Left hindlimb (tissue), 1 donor: ENCODE results near the gene EDN3.

Experiments used
- DNase-seq: peaks from one replicate; pipeline ENCODE4 v3.0.0-alpha.2; 2018

The EDN3 gene, protein sequence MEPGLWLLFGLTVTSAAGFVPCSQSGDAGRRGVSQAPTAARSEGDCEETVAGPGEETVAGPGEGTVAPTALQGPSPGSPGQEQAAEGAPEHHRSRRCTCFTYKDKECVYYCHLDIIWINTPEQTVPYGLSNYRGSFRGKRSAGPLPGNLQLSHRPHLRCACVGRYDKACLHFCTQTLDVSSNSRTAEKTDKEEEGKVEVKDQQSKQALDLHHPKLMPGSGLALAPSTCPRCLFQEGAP

DNA sequence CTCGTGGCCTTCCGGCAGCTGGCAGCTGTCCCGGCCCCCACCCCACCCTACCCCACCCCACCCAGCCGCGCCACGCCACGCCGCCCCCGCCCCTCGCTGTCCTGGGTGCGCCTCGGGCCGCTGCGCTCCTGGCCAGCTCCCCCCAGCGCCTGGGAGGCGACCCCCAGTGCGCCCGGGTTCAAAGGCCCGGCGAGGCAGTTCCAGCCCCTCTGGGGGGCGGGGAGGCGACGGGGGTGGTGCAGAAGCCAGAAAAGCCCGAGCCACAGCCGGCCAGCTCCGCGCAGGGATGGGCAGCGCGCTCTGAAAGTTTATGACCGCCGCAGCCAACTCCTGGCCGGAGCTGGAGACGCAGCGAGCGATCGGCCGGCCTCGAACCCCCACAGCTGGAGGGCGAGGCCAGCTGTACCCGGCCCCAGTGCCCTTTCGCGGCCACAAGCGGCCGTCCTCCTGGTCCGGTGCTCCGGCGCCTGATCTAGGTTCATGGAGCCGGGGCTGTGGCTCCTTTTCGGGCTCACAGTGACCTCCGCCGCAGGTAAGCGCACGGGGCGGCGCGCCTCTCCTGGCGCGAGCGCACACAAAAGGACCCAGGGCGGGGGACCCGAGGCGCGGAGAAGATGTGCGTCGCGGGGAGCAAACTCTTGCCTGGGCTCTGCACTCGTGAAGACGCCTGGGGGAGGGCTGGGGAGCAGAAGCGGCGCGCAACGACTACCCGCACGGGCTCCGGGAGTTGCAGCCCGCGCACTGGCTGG is at the start of gene EDN3:
Gene EDN3 (plus strand): TSS at position 279 of the 749 bp plus-strand sequence. CDS start 202 bp downstream, at position 481.
- DNase-seq = peak; percentile 27

DNA sequence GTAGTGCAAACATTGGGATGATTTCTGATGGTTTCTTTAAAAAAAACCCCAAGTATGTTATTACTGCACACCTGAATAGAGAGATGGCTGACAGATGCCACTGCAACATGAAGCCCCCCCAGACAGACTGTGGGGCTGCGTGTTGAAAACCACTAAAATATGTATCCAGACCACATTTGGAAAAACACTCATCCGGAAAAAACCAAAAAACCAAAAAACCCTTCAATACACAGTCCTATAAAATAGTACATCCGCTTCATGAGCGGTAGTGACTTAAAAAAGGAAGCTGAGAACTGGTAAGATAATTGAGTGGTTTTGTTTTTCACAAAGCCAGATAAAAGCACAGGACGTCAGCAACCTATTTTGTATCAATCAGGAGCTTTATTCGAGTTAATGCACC is 47.1 kb upstream of the EDN3 start:
- no peak for DNase-seq

DNA sequence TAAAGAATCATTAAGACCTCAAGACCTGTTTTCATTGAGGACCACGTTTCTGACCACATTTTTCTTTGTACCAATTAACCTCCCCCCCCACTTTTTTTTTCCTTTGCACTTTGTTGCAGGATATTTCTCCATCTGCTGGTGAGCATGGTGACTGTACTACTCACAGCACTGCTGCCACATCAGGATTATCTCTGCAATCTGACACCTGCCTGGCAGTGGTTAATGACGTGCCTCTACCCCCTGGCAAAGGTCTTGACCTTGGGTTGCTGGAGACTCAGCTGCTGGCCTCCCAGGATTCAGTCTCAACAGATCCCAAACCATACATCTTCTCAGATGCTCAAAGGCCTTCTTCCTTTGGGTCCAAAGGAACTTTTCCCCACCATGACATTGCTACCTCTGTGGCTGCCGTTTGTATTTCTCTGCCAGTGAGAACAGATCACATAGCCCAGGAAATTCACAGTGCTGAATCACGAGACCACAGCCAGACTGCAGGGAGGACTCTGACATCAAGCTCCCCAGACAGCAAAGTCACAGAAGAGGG is 46.6 kb upstream of the EDN3 start:
- no peak for DNase-seq

DNA sequence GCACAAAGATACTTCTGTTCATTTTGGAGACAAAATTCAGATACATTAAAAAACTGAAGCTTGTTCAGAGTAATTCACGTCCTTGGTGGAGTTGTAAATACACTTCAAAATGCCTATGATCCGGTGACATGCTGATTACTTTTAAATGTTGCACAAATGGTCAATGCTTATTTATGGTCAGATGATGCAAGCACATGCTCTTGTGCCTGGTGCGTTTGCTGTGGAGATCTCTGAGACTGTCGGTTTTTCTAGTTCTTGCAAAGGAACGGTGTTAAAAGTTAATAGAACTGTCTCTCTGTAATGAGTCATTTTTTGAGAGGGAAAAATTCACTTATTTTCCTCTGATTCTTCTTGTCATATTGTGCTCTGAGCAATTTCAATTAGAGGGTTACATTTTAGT is 45.2 kb upstream of the EDN3 start:
- DNase-seq = no peak

DNA sequence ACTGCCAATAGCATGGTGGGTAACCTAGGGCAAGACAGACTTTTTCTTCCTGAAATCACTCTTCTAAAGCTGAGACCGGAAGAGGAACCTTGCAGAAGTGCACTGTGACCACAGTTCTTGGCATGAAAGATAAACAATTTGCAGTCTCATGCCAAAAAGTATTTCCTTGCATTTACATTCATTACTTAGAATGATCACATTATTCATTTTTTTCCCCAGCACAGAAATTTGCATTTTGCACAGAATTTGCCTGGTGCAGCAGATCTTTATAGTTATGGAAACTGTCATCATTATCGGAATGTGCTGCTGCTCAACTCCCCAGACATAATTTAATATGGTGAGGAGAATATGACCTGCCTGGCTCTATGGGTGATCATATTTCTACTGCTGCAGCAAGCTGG is 42.2 kb upstream of the EDN3 start:
- DNase-seq = no peak

DNA sequence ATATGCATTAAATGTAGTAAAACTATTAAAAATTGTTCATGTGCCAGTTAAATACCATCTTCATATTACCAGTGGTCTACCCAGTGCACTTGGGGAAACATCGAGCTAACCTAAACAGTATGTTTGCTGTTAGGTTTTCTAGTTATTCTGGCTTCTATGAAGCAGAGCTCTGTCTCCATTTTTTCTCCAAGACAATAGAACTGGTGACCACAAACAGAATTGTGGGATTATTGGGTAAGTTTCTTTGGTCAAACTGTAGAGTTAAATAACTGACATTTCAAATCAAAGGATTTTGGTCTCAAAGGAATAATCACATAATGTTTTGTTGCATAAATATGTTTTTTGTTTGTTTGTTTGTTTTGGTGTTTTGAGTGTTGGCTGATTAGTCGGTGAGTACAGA is 40.5 kb upstream of the EDN3 start:
- no peak for DNase-seq

DNA sequence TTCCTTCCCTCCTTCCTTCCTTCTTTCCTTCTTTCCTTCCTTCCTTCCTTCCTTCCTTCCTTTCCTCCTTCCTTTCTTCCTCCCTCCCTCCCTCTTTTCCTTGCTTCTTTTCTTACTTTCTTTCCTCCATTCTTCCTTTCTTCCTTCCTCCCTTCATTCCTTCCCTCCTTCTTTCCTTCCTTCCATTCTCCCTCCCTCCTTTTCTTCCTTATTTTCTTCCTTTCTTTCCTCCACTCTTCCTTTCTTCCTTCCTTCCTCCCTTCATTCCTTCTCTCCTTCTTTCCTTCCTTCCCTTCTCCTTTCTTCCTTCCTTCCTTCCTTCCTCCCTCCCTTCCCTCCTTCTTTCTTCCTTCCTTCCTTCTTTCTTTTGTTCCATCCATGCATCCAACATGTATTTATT is 35.1 kb upstream of the EDN3 start:
- DNase-seq = no peak

DNA sequence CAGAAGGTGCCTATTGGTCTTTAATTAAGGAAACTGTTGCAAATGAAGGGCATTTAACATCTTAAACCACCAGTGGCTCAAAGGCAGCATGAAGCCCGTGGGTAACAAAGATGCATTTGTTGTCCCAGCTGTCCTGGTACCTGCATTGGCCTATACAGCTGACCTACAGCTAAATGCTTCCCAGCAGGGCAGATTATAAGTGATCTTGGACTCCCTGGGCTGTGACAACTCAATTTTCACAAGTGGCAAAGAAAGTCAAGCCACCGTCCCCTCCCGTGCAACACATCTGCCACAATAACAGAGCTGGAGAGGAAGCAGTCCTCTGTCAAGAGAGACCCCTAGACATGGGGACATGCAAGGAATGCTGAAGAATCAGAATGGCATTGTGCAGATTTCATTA is 31.5 kb upstream of the EDN3 start:
- no peak for DNase-seq

DNA sequence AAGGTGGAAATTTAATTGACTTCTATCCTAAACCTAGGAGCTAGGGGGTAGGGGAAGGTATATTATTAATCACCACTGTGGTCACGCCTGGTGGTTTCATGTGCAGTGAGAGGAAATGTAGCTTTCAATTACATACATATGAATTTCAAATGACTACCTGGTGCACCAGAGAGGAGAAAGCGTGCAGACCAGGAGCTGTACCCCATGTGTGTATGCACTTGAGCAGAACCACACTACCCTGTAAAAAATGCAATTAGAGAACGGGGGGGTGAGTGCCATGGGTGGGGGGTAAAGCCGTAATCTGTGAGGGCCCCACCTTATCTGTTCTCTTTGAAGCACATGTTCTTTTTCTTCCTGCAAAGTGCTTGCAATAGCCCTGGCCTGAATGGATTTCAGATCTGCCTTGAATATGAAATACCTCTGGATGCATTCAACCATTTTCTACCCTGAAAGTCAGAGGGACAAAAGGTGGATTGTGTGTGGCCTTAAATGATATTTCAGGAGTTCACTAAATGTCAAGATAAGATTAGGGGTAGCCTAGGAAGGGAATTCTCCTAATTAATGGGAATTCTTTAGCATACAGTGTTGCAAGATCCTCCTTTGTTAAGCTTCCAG is 30.9 kb upstream of the EDN3 start:
- no peak for DNase-seq

DNA sequence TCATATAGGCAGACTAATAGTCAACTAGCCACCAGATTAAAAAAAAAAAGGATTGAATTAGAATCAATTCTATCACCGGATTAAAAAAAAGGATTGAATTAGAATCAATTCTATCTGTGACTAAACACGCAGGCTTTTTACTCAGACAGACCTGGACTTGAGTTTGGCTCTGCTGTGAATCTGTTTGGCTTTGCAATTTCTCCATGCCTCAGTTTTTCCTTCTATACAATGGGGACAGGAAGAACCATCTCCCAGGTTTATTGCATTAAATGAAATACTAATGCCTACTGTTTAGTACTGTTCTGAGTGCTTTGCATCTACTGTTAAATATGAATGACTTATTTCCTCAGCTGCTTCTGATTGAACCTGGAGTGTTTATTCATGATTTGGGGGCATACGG is 30.0 kb upstream of the EDN3 start:
- DNase-seq = no peak

DNA sequence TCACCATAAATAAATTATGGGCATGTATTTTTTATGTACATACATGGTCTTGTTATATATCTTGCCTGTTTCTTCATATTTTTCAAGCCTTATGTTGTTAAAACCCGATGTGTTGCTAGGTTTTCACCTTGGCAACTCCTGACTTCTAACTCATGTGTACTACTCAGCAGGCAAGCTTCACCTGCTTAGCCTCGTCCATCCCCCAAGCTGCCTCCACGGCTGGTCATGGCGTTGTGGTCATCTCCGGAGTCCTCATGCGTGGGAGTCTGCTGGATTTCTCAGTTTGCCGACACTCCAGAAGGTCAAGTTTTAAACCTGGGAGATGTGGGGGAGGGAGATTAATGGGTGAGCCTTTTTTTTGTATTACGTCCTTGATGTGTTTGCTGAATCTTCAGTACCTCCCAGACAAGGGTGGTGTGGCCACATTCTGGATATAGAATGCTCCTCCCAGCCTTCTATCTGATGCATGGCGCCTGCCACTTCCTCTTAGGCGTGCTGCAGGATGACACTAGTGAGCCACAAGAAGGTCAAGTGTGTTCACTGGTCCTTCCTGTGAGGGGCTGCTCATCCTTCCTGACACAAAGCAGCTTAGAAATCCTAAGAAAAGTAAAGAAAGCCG is 26.6 kb upstream of the EDN3 start:
- DNase-seq = no peak

DNA sequence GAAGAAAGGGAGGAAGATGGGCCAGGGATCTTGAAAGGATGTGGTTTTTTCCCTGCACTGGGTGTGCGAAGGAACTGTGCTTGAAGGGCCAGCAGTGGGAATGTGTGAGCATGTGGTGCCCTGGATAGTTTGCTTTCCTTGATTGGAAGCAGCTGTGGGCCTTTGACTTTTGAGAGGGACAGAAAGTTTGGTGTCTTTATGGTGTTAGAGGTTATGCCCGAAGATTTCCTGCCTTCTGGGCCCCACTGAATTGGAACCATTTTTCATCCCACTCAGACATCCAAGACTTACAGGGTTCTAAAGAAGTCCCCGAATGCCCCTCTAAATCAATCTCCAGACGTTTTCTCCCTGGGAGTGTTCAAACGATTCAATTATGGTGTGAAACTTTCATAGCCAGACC is 23.5 kb upstream of the EDN3 start:
- no peak for DNase-seq

DNA sequence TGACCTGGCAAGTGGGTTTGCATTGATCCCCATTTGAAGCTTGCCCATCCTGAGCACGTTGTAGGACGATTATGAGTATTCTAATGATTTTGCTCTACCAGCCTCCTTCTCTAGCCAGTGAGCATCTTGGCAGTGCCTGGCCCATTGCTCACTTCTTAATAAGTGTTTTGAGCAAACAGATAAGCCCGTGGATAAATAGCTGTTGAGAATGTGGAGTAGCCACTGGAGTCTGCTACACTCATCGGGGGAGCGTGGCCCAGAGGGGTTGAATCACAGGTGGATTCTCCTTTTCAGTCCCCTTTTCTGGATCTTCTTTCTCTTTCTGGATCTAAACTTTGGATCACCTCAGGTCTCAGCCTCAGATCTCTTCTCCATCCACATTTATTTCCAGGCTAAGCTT is 15.9 kb upstream of the EDN3 start:
- DNase-seq = no peak

DNA sequence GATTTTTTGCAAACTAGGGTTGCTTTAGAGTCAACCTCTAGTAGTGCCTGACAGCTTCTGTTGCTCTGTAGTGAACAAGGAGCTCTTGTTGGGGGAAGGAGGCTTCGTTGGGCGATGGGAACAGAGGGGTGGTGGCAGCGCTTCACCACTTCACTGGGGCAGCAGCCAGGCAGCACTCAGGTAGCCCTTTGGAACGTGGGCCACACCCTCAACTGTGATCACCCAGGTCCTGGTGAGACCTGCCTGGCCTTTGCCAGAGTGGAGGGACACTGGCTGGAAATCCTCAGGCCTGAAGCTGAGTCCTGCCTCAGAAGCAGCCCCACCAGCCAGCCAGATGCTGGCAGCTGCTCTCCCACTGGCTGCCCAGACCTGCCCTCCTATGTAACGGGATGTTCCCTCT is 10.4 kb upstream of the EDN3 start:
- no peak for DNase-seq

DNA sequence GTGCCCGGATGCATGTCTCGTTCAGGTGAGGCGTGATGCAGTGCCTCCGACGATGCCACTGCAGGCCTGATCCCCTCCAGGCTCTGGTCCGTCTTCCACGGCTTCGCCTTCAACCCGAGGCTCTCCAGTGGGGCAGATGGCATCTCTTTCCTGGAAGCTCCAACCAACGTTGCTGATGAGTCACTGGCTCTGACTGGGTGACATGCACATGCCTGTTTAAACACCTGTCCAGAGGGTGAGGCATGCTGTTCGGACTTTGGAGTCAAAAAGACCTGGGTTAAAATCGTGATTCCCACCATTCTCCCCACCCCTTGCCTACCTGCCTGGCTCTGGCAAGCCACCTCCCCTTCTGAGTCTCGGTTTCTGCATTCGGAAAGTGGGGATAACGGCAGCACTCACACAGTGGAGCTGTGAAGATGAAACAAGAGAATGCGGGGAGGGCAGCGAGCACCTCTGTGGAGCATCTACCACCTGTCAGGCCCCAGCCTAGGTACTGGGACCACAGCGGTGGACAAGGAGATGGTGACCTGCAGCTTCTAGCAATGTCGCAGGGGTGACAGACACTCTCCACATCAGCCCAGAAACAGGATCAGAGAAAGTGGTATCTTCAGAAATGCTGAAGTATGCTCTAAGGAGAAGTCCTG is 8.5 kb upstream of the EDN3 start:
- no peak for DNase-seq

DNA sequence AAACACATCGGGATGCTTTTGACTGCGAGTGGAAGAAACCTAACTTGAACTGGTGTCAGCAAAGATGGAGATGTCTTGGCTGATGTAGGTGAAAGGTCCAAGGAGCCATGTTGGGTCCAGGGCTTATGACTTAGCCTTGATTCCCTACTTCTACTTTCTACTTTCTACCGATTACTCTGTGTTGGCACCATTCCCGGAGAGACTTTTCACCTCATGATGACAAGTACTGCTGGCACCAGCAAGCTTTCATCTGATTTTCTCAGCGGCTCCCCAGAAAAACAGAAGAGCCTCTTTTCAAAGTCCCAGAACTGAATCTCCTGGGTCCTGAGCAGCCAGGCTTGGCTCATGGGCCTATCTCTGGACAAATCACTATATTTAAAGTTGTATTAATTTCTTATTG is 4.9 kb upstream of the EDN3 start:
- DNase-seq = no peak

DNA sequence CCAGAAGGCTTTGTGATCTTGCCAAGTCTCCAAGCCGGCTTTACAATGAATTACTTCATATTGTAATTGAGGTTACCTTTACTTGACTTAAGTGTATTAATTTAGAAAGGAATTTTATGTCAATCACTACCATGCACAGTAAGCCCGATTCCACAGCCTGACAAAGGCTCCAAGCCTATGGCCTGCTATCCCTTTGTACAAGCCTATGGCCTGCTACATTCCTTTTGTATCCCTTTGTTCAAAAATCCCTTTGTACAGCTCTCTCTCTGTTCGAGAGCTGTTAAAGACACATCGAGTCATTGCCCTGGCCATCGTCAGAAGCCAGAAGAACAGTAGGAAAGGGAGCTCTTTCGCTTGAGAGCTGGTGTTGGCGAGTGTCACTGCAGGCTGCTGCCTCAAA is 2.7 kb upstream of the EDN3 start:
- DNase-seq = no peak

DNA sequence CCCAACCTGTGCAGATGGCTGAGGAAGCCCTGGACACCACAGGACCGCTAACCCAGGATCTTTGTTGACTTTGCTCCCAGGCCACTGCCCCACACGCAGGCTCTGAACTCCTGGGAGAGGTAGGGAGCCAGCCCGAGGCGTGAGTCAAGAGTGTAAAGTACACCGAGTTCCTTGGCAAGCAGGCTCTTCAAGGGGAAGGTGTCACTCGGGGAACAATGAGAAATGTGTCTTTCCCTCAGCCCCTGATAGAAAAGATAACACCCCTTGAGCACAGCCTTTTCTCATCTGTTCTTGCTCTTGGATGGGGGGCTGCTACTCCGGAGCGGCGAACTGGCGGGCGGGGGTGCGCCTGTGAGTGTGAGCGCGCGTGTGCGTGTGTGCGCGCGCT is 472 bp upstream of the EDN3 start:
- peak; percentile 29 for DNase-seq

DNA sequence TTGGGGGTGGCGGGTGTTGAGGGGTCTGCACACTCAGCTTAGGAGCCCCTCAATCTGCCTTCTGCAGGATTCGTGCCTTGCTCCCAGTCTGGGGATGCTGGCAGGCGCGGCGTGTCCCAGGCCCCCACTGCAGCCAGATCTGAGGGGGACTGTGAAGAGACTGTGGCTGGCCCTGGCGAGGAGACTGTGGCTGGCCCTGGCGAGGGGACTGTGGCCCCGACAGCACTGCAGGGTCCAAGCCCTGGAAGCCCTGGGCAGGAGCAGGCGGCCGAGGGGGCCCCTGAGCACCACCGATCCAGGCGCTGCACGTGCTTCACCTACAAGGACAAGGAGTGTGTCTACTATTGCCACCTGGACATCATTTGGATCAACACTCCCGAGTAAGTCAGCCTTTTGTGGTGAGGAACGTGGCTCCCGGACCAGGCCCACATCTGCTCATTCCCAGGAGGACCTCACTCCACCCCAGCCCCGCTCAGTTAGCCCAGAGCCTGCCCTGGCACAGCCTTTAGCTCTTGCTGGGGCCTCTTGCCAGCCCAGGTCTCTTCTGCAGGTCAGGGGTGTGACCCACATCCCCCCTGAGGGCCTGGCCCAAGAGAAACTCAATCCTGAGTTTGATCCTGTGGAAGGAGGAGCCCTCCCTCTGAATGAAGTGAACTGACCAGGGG is 1.1 kb downstream of the EDN3 start:
- no peak for DNase-seq

DNA sequence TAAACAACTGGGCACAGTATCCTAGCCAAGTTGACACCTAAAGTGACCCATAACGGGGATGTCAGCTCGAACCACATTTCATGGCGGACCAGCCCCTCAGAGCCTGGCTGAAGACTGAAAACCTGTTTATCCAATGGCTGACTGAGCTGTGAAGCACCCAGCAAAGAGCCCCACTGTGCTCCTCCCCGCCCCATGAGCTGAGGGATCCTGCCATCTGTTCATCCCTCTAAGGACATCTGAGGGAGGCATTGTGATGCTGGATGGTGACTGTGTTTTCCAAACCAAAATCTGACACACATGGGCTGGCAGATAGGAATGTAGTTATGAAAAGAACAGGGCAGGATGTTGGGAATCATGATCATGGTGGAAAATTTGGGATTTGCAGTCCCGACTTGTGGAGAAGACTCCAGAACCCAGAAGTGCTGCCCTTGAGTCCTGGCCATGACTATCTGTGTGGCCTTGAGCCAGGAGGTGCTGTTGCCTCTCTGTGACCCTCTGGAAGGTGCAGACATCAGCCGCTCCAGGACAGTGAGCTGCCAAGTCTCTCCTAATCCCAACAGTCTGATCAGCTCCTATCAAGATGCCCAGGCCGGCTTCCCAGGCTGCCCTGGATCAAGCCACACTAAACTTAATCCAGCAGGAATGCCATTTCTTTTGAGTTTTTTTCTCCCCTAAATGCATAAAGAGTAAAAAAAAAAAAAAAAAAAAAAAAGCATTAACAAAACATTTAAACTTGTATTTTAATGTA is 5.7 kb downstream of the EDN3 start:
- peak; percentile 26 for DNase-seq

DNA sequence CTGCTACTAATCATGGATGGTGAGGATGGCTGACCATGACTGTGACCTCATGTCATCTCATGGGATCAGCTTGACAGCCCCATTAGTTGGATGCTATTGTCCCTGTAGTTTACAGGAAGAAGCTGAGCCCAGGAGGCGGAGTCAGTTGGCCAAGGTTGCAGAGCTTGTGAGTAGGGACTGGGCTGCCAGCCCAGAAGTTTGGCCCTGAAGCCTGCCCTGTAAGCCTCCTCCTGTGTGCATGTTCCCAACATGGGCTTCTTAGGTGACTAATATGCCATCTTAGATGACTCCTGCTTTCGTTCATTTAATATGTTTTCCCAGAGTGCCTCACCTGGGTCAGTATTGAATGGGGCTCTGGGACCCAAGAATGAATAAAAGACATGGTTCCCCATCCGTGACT is 6.9 kb downstream of the EDN3 start:
- no peak for DNase-seq
